WTC11 (cell line): Measurements from ENCODE around the gene FFAR2. TPM values are rescaled to one million over a fixed set of nuclear protein-coding genes. Genes with fewer than 3 reads are reported as not detected.
"Not testable (repeated sequence)": the region's sequence is repeated elsewhere in the genome, so short reads cannot be mapped to it uniquely, and the experiment has no call there.

Experiments
- ATAC-seq: fragments of 200-7000 bp; cut with Tn5 transposase; 2 replicates; pipeline ENCODE4 v1.10.0; 2021; ENCODE audit warnings: mild to moderate bottlenecking, moderate library complexity
- CTCF ChIA-PET: fragments of 300-600 bp; sonication (Branson Sonifier 250); formaldehyde crosslinking; loops from one replicate; lab custom pipeline; 2021; ENCODE audit warnings: antibody characterized with exemption; lab: Charles Lee
- POLR2A ChIA-PET: fragments of 350-600 bp; sonication (Branson Sonifier 250); formaldehyde crosslinking; loops from one replicate; lab custom pipeline; 2021; ENCODE audit warnings: antibody characterized with exemption; lab: Charles Lee
- DNase-seq: peaks from one replicate; pipeline ENCODE4 v3.0.0; 2021; ENCODE audit warnings: low spot score
- H3K27ac Mint-ChIP-seq: 2 replicates; pipeline ENCODE4 v1.8.0; 2021; ENCODE audit warnings: mixed read lengths
- H3K27me3 Mint-ChIP-seq: 2 replicates; pipeline ENCODE4 v1.8.0; 2021; ENCODE audit warnings: low read depth, mild to moderate bottlenecking, moderate library complexity, mixed read lengths
- H3K36me3 Mint-ChIP-seq: 2 replicates; pipeline ENCODE4 v1.8.0; 2021; ENCODE audit warnings: mixed read lengths
- H3K4me1 Mint-ChIP-seq: 2 replicates; pipeline ENCODE4 v1.8.0; 2022; ENCODE audit warnings: mixed read lengths
- H3K4me3 Mint-ChIP-seq: 2 replicates; pipeline ENCODE4 v1.8.0; 2021; ENCODE audit warnings: mild to moderate bottlenecking, moderate library complexity, mixed read lengths
- H3K9me3 Mint-ChIP-seq: 2 replicates; pipeline ENCODE4 v1.8.0; 2021; ENCODE audit warnings: mixed read lengths
- ATF3 ChIP-seq: sonication (generic); formaldehyde crosslinking; conservative IDR thresholded peaks from 2 replicates; pipeline ENCODE4 v1.8.1; 2022; ENCODE audit warnings: mild to moderate bottlenecking, missing genetic modification reagents
- E2F4 ChIP-seq: sonication (generic); formaldehyde crosslinking; IDR thresholded peaks from 2 replicates; pipeline ENCODE4 v1.8.1; 2022; ENCODE audit warnings: low read depth, mild to moderate bottlenecking, moderate library complexity, missing genetic modification reagents, borderline replicate concordance
- EMX1 ChIP-seq: fragments of 250-450 bp; sonication (Bioruptor Pico); IDR thresholded peaks from 2 replicates; pipeline ENCODE4 v1.8.0; 2021; ENCODE audit warnings: mild to moderate bottlenecking
- FOXJ3 ChIP-seq: sonication (generic); formaldehyde crosslinking; IDR thresholded peaks from 2 replicates; pipeline ENCODE4 v1.9.0; 2021; ENCODE audit warnings: missing genetic modification reagents, mild to moderate bottlenecking, borderline replicate concordance
- GTF2I ChIP-seq: fragments of 250-450 bp; sonication (Bioruptor Pico); conservative IDR thresholded peaks from 2 replicates; pipeline ENCODE4 v1.4.0; 2021; ENCODE audit warnings: mild to moderate bottlenecking
- HMGA2 ChIP-seq: fragments of 250-450 bp; sonication (Bioruptor Pico); IDR thresholded peaks from 2 replicates; pipeline ENCODE4 v1.4.0; 2021; ENCODE audit warnings: mild to moderate bottlenecking, moderate library complexity
- JAZF1 ChIP-seq: fragments of 250-450 bp; sonication (Bioruptor Pico); IDR thresholded peaks from 2 replicates; pipeline ENCODE4 v1.9.0; 2021; ENCODE audit warnings: moderate library complexity, mild to moderate bottlenecking, inconsistent platforms
- TEAD4 ChIP-seq: sonication (generic); formaldehyde crosslinking; IDR thresholded peaks from 2 replicates; pipeline ENCODE4 v1.8.0; 2022; ENCODE audit warnings: mild to moderate bottlenecking, missing genetic modification reagents
- TP53 ChIP-seq: sonication (generic); formaldehyde crosslinking; IDR thresholded peaks from 2 replicates; pipeline ENCODE4 v1.8.1; 2023; ENCODE audit warnings: mild to moderate bottlenecking, missing genetic modification reagents
- ZNF317 ChIP-seq: sonication (generic); formaldehyde crosslinking; IDR thresholded peaks from 2 replicates; pipeline ENCODE4 v1.8.1; 2023; ENCODE audit warnings: low read depth, mild to moderate bottlenecking, moderate library complexity, missing genetic modification reagents, borderline replicate concordance
- ZNF396 ChIP-seq: fragments of 250-450 bp; sonication (Bioruptor Pico); IDR thresholded peaks from 2 replicates; pipeline ENCODE4 v1.8.0; 2021; ENCODE audit warnings: mild to moderate bottlenecking, moderate library complexity, borderline replicate concordance
- total RNA-seq: library from RNA; stranded (reverse); gene quantifications from 3 replicates; pipeline ENCODE4 v1.2.3, GENCODE V29; 2021
- TF ChIP-seq, protein P1 (sequence below): sonication (generic); formaldehyde crosslinking; IDR thresholded peaks from 2 replicates; pipeline ENCODE4 v1.8.1; 2023; ENCODE audit warnings: mild to moderate bottlenecking, missing genetic modification reagents, moderate library complexity
- TF ChIP-seq, protein P2 (sequence below): fragments of 250-450 bp; sonication (Bioruptor Pico); IDR thresholded peaks from 2 replicates; pipeline ENCODE4 v1.8.0; 2021; ENCODE audit warnings: mild to moderate bottlenecking
- TF ChIP-seq, protein P3 (sequence below): sonication (generic); formaldehyde crosslinking; IDR thresholded peaks from 2 replicates; pipeline ENCODE4 v1.8.0; 2022; ENCODE audit warnings: mild to moderate bottlenecking, missing genetic modification reagents
- TF ChIP-seq, protein P4 (sequence below): sonication (generic); formaldehyde crosslinking; IDR thresholded peaks from 2 replicates; pipeline ENCODE4 v1.8.1; 2023; ENCODE audit warnings: mild to moderate bottlenecking, missing genetic modification reagents, moderate library complexity
- TF ChIP-seq, protein P5 (sequence below): sonication (generic); formaldehyde crosslinking; IDR thresholded peaks from 2 replicates; pipeline ENCODE4 v1.8.0; 2023; ENCODE audit warnings: missing genetic modification reagents, mild to moderate bottlenecking, borderline replicate concordance
- TF ChIP-seq, protein P6 (sequence below): sonication (generic); formaldehyde crosslinking; IDR thresholded peaks from 2 replicates; pipeline ENCODE4 v1.8.1; 2022; ENCODE audit warnings: mild to moderate bottlenecking, moderate library complexity, missing genetic modification reagents
- TF ChIP-seq, protein P7 (sequence below): fragments of 250-450 bp; sonication (Bioruptor Pico); IDR thresholded peaks from 2 replicates; pipeline ENCODE4 v1.9.0; 2021; ENCODE audit warnings: moderate library complexity, mild to moderate bottlenecking, inconsistent platforms, borderline replicate concordance
- TF ChIP-seq, protein P8 (sequence below): fragments of 250-450 bp; sonication (Bioruptor Pico); IDR thresholded peaks from 2 replicates; pipeline ENCODE4 v2.1.2; 2022; ENCODE audit warnings: mild to moderate bottlenecking, moderate library complexity

The FFAR2 gene
- total RNA-seq, 1 experiment from 2014 or later, result not detected

- TF ChIP-seq E2F4 (CRISPR knock-in tag) (no peak), JAZF1 (CRISPR knock-in tag) (no peak), TP53 (CRISPR knock-in tag) (no peak), FOXJ3 (CRISPR knock-in tag) (no peak), ZNF317 (CRISPR knock-in tag) (no peak), HMGA2 (CRISPR knock-in tag) (no peak), TEAD4 (no peak)
- TF ChIP-seq, protein P1, sequence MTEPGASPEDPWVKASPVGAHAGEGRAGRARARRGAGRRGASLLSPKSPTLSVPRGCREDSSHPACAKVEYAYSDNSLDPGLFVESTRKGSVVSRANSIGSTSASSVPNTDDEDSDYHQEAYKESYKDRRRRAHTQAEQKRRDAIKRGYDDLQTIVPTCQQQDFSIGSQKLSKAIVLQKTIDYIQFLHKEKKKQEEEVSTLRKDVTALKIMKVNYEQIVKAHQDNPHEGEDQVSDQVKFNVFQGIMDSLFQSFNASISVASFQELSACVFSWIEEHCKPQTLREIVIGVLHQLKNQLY, result no peak
- TF ChIP-seq, protein P2, sequence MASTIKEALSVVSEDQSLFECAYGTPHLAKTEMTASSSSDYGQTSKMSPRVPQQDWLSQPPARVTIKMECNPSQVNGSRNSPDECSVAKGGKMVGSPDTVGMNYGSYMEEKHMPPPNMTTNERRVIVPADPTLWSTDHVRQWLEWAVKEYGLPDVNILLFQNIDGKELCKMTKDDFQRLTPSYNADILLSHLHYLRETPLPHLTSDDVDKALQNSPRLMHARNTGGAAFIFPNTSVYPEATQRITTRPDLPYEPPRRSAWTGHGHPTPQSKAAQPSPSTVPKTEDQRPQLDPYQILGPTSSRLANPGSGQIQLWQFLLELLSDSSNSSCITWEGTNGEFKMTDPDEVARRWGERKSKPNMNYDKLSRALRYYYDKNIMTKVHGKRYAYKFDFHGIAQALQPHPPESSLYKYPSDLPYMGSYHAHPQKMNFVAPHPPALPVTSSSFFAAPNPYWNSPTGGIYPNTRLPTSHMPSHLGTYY (CRISPR knock-in tag), result no peak
- TF ChIP-seq, protein P3, sequence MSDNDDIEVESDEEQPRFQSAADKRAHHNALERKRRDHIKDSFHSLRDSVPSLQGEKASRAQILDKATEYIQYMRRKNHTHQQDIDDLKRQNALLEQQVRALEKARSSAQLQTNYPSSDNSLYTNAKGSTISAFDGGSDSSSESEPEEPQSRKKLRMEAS, result no peak
Measured at GRCh38 chr19:35470128-35470527, 22.1 kb downstream of the FFAR2 start (continued).

GRCh38 chr19:35471075-35471474 is 23.0 kb downstream of the FFAR2 start:
- POLR2A ChIA-PET, H3K9me3 Mint-ChIP-seq, H3K27me3 Mint-ChIP-seq, H3K4me3 Mint-ChIP-seq, DNase-seq, H3K36me3 Mint-ChIP-seq, ATAC-seq: not testable (repeated sequence)
- CTCF ChIA-PET, result interaction anchor here (0.8 to 1.2 kb wide), 2 partner anchors 118 to 404 kb away, joined by 3 read pairs; no protein-coding TSS in a partner anchor
- H3K4me1 Mint-ChIP-seq, result peaks cover 13% of the 10 kb centered on the region
- 0 out of 2 replicates have a peak overlapping the region, but pooled peaks have one; percentile 12 for H3K27ac Mint-ChIP-seq

GRCh38 chr19:35471946-35472345 is 23.9 kb downstream of the FFAR2 start:
- peaks cover 13% of the 10 kb centered on the region for H3K4me1 Mint-ChIP-seq
- ATAC-seq (no peak), DNase-seq (no peak)
- ChIA-PET CTCF (interaction anchor here (0.8 to 1.7 kb wide), 3 partner anchors 38 to 202 kb away, joined by 3 to 5 read pairs (median 5); no protein-coding TSS in a partner anchor), POLR2A (no interaction called here)
- no peaks in the 10 kb centered on the region for H3K36me3 Mint-ChIP-seq
- no peak overlapping the region for H3K4me3 Mint-ChIP-seq
- no peaks in the 10 kb centered on the region for H3K9me3 Mint-ChIP-seq
- peaks cover 2% of the 10 kb centered on the region; the same call in 1 of the 2 replicates for H3K27me3 Mint-ChIP-seq
- TF ChIP-seq, protein P4, sequence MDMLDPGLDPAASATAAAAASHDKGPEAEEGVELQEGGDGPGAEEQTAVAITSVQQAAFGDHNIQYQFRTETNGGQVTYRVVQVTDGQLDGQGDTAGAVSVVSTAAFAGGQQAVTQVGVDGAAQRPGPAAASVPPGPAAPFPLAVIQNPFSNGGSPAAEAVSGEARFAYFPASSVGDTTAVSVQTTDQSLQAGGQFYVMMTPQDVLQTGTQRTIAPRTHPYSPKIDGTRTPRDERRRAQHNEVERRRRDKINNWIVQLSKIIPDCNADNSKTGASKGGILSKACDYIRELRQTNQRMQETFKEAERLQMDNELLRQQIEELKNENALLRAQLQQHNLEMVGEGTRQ (CRISPR knock-in tag), result no peak
- no peak for TF ChIP-seq ZNF396 (CRISPR knock-in tag)
- TF ChIP-seq, protein P5, sequence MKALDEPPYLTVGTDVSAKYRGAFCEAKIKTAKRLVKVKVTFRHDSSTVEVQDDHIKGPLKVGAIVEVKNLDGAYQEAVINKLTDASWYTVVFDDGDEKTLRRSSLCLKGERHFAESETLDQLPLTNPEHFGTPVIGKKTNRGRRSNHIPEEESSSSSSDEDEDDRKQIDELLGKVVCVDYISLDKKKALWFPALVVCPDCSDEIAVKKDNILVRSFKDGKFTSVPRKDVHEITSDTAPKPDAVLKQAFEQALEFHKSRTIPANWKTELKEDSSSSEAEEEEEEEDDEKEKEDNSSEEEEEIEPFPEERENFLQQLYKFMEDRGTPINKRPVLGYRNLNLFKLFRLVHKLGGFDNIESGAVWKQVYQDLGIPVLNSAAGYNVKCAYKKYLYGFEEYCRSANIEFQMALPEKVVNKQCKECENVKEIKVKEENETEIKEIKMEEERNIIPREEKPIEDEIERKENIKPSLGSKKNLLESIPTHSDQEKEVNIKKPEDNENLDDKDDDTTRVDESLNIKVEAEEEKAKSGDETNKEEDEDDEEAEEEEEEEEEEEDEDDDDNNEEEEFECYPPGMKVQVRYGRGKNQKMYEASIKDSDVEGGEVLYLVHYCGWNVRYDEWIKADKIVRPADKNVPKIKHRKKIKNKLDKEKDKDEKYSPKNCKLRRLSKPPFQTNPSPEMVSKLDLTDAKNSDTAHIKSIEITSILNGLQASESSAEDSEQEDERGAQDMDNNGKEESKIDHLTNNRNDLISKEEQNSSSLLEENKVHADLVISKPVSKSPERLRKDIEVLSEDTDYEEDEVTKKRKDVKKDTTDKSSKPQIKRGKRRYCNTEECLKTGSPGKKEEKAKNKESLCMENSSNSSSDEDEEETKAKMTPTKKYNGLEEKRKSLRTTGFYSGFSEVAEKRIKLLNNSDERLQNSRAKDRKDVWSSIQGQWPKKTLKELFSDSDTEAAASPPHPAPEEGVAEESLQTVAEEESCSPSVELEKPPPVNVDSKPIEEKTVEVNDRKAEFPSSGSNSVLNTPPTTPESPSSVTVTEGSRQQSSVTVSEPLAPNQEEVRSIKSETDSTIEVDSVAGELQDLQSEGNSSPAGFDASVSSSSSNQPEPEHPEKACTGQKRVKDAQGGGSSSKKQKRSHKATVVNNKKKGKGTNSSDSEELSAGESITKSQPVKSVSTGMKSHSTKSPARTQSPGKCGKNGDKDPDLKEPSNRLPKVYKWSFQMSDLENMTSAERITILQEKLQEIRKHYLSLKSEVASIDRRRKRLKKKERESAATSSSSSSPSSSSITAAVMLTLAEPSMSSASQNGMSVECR (CRISPR knock-in tag), result no peak
- TF ChIP-seq GTF2I (CRISPR knock-in tag), result no peak
- TF ChIP-seq, protein P6, sequence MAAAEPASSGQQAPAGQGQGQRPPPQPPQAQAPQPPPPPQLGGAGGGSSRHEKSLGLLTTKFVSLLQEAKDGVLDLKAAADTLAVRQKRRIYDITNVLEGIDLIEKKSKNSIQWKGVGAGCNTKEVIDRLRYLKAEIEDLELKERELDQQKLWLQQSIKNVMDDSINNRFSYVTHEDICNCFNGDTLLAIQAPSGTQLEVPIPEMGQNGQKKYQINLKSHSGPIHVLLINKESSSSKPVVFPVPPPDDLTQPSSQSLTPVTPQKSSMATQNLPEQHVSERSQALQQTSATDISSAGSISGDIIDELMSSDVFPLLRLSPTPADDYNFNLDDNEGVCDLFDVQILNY (CRISPR knock-in tag), result no peak
- TF ChIP-seq EMX1, result no peak
- TF ChIP-seq, protein P7, sequence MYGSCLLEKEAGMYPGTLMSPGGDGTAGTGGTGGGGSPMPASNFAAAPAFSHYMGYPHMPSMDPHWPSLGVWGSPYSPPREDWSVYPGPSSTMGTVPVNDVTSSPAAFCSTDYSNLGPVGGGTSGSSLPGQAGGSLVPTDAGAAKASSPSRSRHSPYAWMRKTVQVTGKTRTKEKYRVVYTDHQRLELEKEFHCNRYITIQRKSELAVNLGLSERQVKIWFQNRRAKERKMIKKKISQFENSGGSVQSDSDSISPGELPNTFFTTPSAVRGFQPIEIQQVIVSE (CRISPR knock-in tag), result no peak
- TF ChIP-seq, protein P8, sequence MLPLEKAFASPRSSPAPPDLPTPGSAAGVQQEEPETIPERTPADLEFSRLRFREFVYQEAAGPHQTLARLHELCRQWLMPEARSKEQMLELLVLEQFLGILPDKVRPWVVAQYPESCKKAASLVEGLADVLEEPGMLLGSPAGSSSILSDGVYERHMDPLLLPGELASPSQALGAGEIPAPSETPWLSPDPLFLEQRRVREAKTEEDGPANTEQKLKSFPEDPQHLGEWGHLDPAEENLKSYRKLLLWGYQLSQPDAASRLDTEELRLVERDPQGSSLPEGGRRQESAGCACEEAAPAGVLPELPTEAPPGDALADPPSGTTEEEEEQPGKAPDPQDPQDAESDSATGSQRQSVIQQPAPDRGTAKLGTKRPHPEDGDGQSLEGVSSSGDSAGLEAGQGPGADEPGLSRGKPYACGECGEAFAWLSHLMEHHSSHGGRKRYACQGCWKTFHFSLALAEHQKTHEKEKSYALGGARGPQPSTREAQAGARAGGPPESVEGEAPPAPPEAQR (CRISPR knock-in tag), result no peak
- TF ChIP-seq ATF3, result no peak
- H3K27ac Mint-ChIP-seq, result no peak overlapping the region
